GM20000 (cell line): ENCODE data around the gene FPGS.

ENCODE experiments used
- DNase-seq: peaks from one replicate; pipeline ENCODE4 v3.0.0; 2012; ENCODE audit warnings: low spot score
- CTCF ChIP-seq: IDR thresholded peaks from 2 replicates; pipeline ENCODE4 v1.5.1; 2012; ENCODE audit warnings: mild to moderate bottlenecking, control low read depth; ENCODE audit errors: extremely low read depth, missing control alignments

Gene FPGS

GRCh38 chr9:127856094-127856728, 53.5 kb downstream of the FPGS start:
- no peak for TF ChIP-seq CTCF
- no peak for DNase-seq

- no peak for DNase-seq
- TF ChIP-seq CTCF, result no peak
Measured at GRCh38 chr9:127856729-127857116, 54.0 kb downstream of the FPGS start.

DNA sequence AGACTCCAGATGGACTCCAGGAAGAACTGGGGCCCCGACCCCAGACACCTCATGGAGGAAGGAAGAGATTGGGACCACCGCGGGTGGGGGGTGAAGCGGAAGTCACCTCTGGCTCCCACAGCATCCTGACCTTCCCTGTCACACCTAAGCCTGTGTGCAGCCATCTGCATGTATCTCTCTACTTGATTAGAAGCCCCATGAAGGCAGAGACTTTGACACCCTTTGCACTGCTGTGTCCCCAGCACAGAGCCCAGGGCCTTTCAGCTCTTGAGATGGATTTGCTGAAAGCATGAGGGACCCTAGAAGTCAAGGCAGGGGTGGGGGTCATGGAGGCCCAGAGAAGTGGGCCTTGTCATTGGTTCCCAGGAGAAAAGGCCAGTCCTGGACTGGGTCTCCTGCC, 54.6 kb downstream of the FPGS start:
- no peak for TF ChIP-seq CTCF
- DNase-seq, result no peak

- DNase-seq, result no peak
- no peak for TF ChIP-seq CTCF
Measured at GRCh38 chr9:127858041-127858512, 55.4 kb downstream of the FPGS start.

GRCh38 chr9:127860260-127860659, 57.6 kb downstream of the FPGS start:
- no peak for TF ChIP-seq CTCF
- DNase-seq, result no peak

GRCh38 chr9:127860779-127861178, 58.1 kb downstream of the FPGS start:
- no peak for TF ChIP-seq CTCF
- no peak for DNase-seq

- peak; percentile 68 for DNase-seq
- no peak for TF ChIP-seq CTCF
Measured at GRCh38 chr9:127862075-127863011, 59.7 kb downstream of the FPGS start.
